ENCODE data around the gene GFRA4. TPM values are rescaled to one million over a fixed set of nuclear protein-coding genes. Genes with fewer than 3 reads are reported as not detected.

The GFRA4 gene
- total RNA-seq, 1 experiment from 2014 or later, result not detected

- DNase-seq (ENCODE audit: low read depth, low spot score), result no peak
- ChIA-PET CTCF (no interaction called here), POLR2A (no interaction called here)
- Histone ChIP-seq H3K4me3 (ENCODE audit: low read depth in 2 of 2, low read length in 2 of 2) (no peak overlapping the region), H3K9me3 (ENCODE audit: control insufficient read depth, insufficient read depth, low read depth, low read length) (no peaks in the 10 kb centered on the region), H3K27me3 (ENCODE audit: control insufficient read depth, insufficient read depth, low read length) (no peaks in the 10 kb centered on the region), H3K27ac (ENCODE audit: low read length) (no peak overlapping the region), H3K4me1 (ENCODE audit: control insufficient read depth, insufficient read depth, low read length) (no peaks in the 10 kb centered on the region), H3K36me3 (ENCODE audit: control insufficient read depth, insufficient read depth, low read length) (no peaks in the 10 kb centered on the region)
- ATAC-seq, result no peak
- intact Hi-C loops (cut with micrococcal nuclease; ENCODE audit: unreplicated experiment) (no loop called here), in situ Hi-C loops (cut with HindIII; ENCODE audit: low pct_unique_long_range_greater_than_20kb, low sequenced_read_pairs) (no loop called here)
- TF ChIP-seq POLR2AphosphoS5 (IDR thresholded peaks at IDR 0.05; ENCODE audit: low read depth, low read length) (no peak), CTCF (IDR thresholded peaks at IDR 0.05) (peak; percentile 25), REST (IDR thresholded peaks at IDR 0.05; ENCODE audit: insufficient read depth in 1 of 2, low read depth in 2 of 2, low read length in 1 of 2) (no peak), SIN3A (IDR thresholded peaks at IDR 0.05; ENCODE audit: borderline replicate concordance, insufficient read depth, low read depth, low read length) (no peak), TCF7L2 (IDR thresholded peaks at IDR 0.05; ENCODE audit: low read depth, low read length) (no peak)
- BruUV-seq (replicated peaks), result no TSS peak
Observed at GRCh38 chr20:3612795-3613572, 50.2 kb downstream of the GFRA4 start.

GRCh38 chr20:3611901-3612300 lies 51.3 kb downstream of the GFRA4 start:
- in situ Hi-C loops (cut with HindIII; ENCODE audit: low pct_unique_long_range_greater_than_20kb, low sequenced_read_pairs), result no loop called here
- Histone ChIP-seq H3K4me1 (ENCODE audit: control insufficient read depth, insufficient read depth, low read length) (no peaks in the 10 kb centered on the region), H3K9me3 (ENCODE audit: control insufficient read depth, insufficient read depth, low read depth, low read length) (no peaks in the 10 kb centered on the region), H3K27me3 (ENCODE audit: control insufficient read depth, insufficient read depth, low read length) (no peaks in the 10 kb centered on the region), H3K27ac (ENCODE audit: low read length) (no peak overlapping the region), H3K4me3 (ENCODE audit: low read depth in 2 of 2, low read length in 2 of 2) (no peak overlapping the region), H3K36me3 (ENCODE audit: control insufficient read depth, insufficient read depth, low read length) (no peaks in the 10 kb centered on the region)
- no peak for TF ChIP-seq REST (IDR thresholded peaks at IDR 0.05; ENCODE audit: insufficient read depth in 1 of 2, low read depth in 2 of 2, low read length in 1 of 2)
- no peak for TF ChIP-seq SIN3A (IDR thresholded peaks at IDR 0.05; ENCODE audit: borderline replicate concordance, insufficient read depth, low read depth, low read length)
- no peak for TF ChIP-seq CTCF (IDR thresholded peaks at IDR 0.05)
- no peak for TF ChIP-seq TCF7L2 (IDR thresholded peaks at IDR 0.05; ENCODE audit: low read depth, low read length)
- BruUV-seq (replicated peaks), result no TSS peak
- CTCF ChIA-PET, result no interaction called here
- DNase-seq (ENCODE audit: low read depth, low spot score) (no peak), ATAC-seq (no peak)
- POLR2A ChIA-PET, result no interaction called here
- intact Hi-C loops (cut with micrococcal nuclease; ENCODE audit: unreplicated experiment), result no loop called here
